A549 (cell line): ENCODE results near the gene SIN3A. TPM values are rescaled to one million over a fixed set of nuclear protein-coding genes. Genes with fewer than 3 reads are reported as not detected.
A peak's percentile ranks its signal among the peaks of the same experiment; 100 is the strongest.

ENCODE experiments used
- ATAC-seq, 2 experiments: fragments of 200-7000 bp in 1 of 2; fragments of >200 bp in 1 of 2; cut with Nextera tagmentation in 1 of 2; cut with Tn5 transposase in 1 of 2; 3 replicates each; pipeline versions ENCODE4 v1.8.0 to v1.9.1; 2018 to 2020; ENCODE audit warnings: mild to moderate bottlenecking in 1 of 2, moderate library complexity in 1 of 2
- CTCF ChIA-PET: fragments of 300-600 bp; sonication (Branson Sonifier 250); formaldehyde crosslinking; extraction: SDS; loops from one replicate; lab custom pipeline; 2021; ENCODE audit warnings: antibody characterized with exemption, inconsistent platforms; lab: Yijun Ruan, JAX
- POLR2A ChIA-PET: fragments of 350-600 bp; formaldehyde crosslinking; extraction: SDS; loops from one replicate; lab custom pipeline; 2021; ENCODE audit warnings: antibody characterized with exemption, inconsistent platforms; lab: Yijun Ruan, JAX
- DNase-seq, 2 experiments: peaks; one replicate each; pipeline versions ENCODE4 v3.0.0 to v3.0.0-alpha.2; 2011 to 2016; ENCODE audit warnings: low read depth in 1 of 2, low spot score in 1 of 2
- FAIRE-seq: peaks from 2 replicates; lab custom pipeline; 2011; peaks lifted over from hg19 to GRCh38; lab: Jason Lieb, UNC
- H3K27ac ChIP-seq, 2 experiments: fragments of >200 bp; sonication (Bioruptor Twin); formaldehyde crosslinking; 3 replicates each; pipeline ENCODE4 v1.5.1; 2016 to 2017
- H3K4me1 ChIP-seq: fragments of >200 bp; sonication (Bioruptor Twin); formaldehyde crosslinking; 3 replicates; pipeline ENCODE4 v1.6.1; 2016
- H3K4me2 ChIP-seq: fragments of >200 bp; sonication (Bioruptor Twin); formaldehyde crosslinking; 3 replicates; pipeline ENCODE4 v1.6.1; 2016
- H3K4me3 ChIP-seq: fragments of >200 bp; sonication (Bioruptor Twin); formaldehyde crosslinking; 3 replicates; pipeline ENCODE4 v1.5.1; 2016
- H3K9me3 ChIP-seq: fragments of >200 bp; sonication (Bioruptor Twin); formaldehyde crosslinking; 3 replicates; pipeline ENCODE4 v1.6.1; 2016
- ATOH8 ChIP-seq: fragments of 250-450 bp; sonication (Bioruptor Pico); IDR thresholded peaks from 2 replicates; pipeline ENCODE4 v1.5.0; 2020; ENCODE audit warnings: low read depth, mild to moderate bottlenecking, moderate library complexity
- BCL3 ChIP-seq: fragments of >200 bp; sonication (Bioruptor Twin); formaldehyde crosslinking; IDR thresholded peaks from 3 replicates; pipeline ENCODE4 v1.6.1; 2016
- BHLHE40 ChIP-seq: IDR thresholded peaks from 2 replicates; pipeline ENCODE4 v1.6.1; 2012; ENCODE audit warnings: low read depth, low read length, inconsistent platforms
- CBX2 ChIP-seq: fragments of 200-600 bp; sonication (generic); IDR thresholded peaks from 2 replicates; pipeline ENCODE4 v1.6.1; 2016; ENCODE audit warnings: low read depth, mild to moderate bottlenecking, borderline replicate concordance
- CBX8 ChIP-seq: fragments of 200-600 bp; sonication (generic); IDR thresholded peaks from 2 replicates; pipeline ENCODE4 v1.6.1; 2016
- E2F6 ChIP-seq: IDR thresholded peaks from 2 replicates; pipeline ENCODE4 v1.6.1; 2012; ENCODE audit warnings: low read depth, borderline replicate concordance
- EHMT2 ChIP-seq: fragments of 200-600 bp; sonication (generic); IDR thresholded peaks from 2 replicates; pipeline ENCODE4 v1.6.1; 2016; ENCODE audit warnings: antibody characterized with exemption, low read depth, mild to moderate bottlenecking, moderate library complexity
- EP300 ChIP-seq, 2 experiments: fragments of >200 bp; sonication (Bioruptor Twin); formaldehyde crosslinking; IDR thresholded peaks; 2 replicates in 1 of 2; 3 replicates in 1 of 2; pipeline ENCODE4 v1.6.1; 2016 to 2017
- GATA3 ChIP-seq: IDR thresholded peaks from 2 replicates; pipeline ENCODE4 v1.6.1; 2012; ENCODE audit warnings: borderline replicate concordance
- HEYL ChIP-seq: fragments of 250-450 bp; sonication (Bioruptor Pico); IDR thresholded peaks from 2 replicates; pipeline ENCODE4 v1.8.0; 2021; ENCODE audit warnings: mild to moderate bottlenecking, moderate library complexity
- HMGXB4 ChIP-seq: fragments of 250-450 bp; sonication (Bioruptor Pico); IDR thresholded peaks from 2 replicates; pipeline ENCODE4 v1.5.0; 2021; ENCODE audit warnings: mild to moderate bottlenecking, moderate library complexity, borderline replicate concordance
- HOXB13 ChIP-seq: fragments of 250-450 bp; sonication (Bioruptor Pico); IDR thresholded peaks from 2 replicates; pipeline ENCODE4 v1.5.0; 2020; ENCODE audit warnings: low read depth, mild to moderate bottlenecking, moderate library complexity
- HOXB5 ChIP-seq: fragments of 250-450 bp; sonication (Bioruptor Pico); IDR thresholded peaks from 2 replicates; pipeline ENCODE4 v1.5.0; 2020; ENCODE audit warnings: mild to moderate bottlenecking, moderate library complexity
- JUN ChIP-seq, 2 experiments: fragments of >200 bp; sonication (Bioruptor Twin); formaldehyde crosslinking; IDR thresholded peaks; 2 replicates in 1 of 2; 3 replicates in 1 of 2; pipeline ENCODE4 v1.6.1; 2016 to 2017
- JUNB ChIP-seq: fragments of >200 bp; sonication (Bioruptor Twin); formaldehyde crosslinking; IDR thresholded peaks from 2 replicates; pipeline ENCODE4 v1.6.1; 2016
- MAFK ChIP-seq: fragments of 450-650 bp; IDR thresholded peaks from 2 replicates; pipeline ENCODE4 v1.6.1; 2014; ENCODE audit not compliant: partially characterized antibody
- MAX ChIP-seq: IDR thresholded peaks from 2 replicates; pipeline ENCODE4 v1.6.1; 2012
- MAZ ChIP-seq: fragments of 150-350 bp; IDR thresholded peaks from 2 replicates; pipeline ENCODE4 v1.6.1; 2014; ENCODE audit warnings: antibody characterized with exemption, low read depth, low read length, borderline replicate concordance
- NFE2L2 ChIP-seq: fragments of 150-350 bp; conservative IDR thresholded peaks from 2 replicates; pipeline ENCODE4 v1.6.1; 2014; ENCODE audit warnings: low read length
- NPAS2 ChIP-seq: fragments of 250-450 bp; sonication (Bioruptor Pico); IDR thresholded peaks from 2 replicates; pipeline ENCODE4 v1.8.0; 2022; ENCODE audit warnings: mild to moderate bottlenecking, moderate library complexity, borderline replicate concordance
- PBX3 ChIP-seq: IDR thresholded peaks from 2 replicates; pipeline ENCODE4 v1.6.1; 2012
- POLR2A ChIP-seq: IDR thresholded peaks from 2 replicates; pipeline ENCODE4 v1.6.1; 2012; ENCODE audit warnings: mild to moderate bottlenecking, low read length
- RARB ChIP-seq: fragments of 250-450 bp; sonication (Bioruptor Pico); IDR thresholded peaks from 2 replicates; pipeline ENCODE4 v1.8.0; 2021; ENCODE audit warnings: mild to moderate bottlenecking, moderate library complexity
- RCOR1 ChIP-seq: fragments of 150-350 bp; IDR thresholded peaks from 2 replicates; pipeline ENCODE4 v1.6.1; 2014; ENCODE audit warnings: antibody characterized with exemption, low read length, low read depth
- RFX5 ChIP-seq: fragments of 450-650 bp; IDR thresholded peaks from 2 replicates; pipeline ENCODE4 v1.7.1; 2014; ENCODE audit warnings: antibody characterized with exemption, mild to moderate bottlenecking, moderate library complexity
- SREBF2 ChIP-seq: fragments of 450-650 bp; IDR thresholded peaks from 2 replicates; pipeline ENCODE4 v1.6.1; 2014; ENCODE audit warnings: mild to moderate bottlenecking, moderate library complexity
- TFCP2L1 ChIP-seq: fragments of 250-450 bp; sonication (Bioruptor Pico); IDR thresholded peaks from 2 replicates; pipeline ENCODE4 v1.5.0; 2021; ENCODE audit warnings: mild to moderate bottlenecking
- TP53 ChIP-seq: fragments of 250-450 bp; sonication (Bioruptor Pico); IDR thresholded peaks from 2 replicates; pipeline ENCODE4 v1.5.0; 2021; ENCODE audit warnings: mild to moderate bottlenecking, moderate library complexity
- USF2 ChIP-seq: fragments of 450-650 bp; IDR thresholded peaks from 2 replicates; pipeline ENCODE4 v1.6.1; 2014; ENCODE audit warnings: antibody characterized with exemption
- ZC3H11A ChIP-seq: fragments of 450-650 bp; IDR thresholded peaks from 2 replicates; pipeline ENCODE4 v1.6.1; 2014; ENCODE audit warnings: antibody characterized with exemption, mild to moderate bottlenecking
- ZNF302 ChIP-seq: fragments of 250-450 bp; sonication (Bioruptor Pico); IDR thresholded peaks from 2 replicates; pipeline ENCODE4 v1.9.0; 2021; ENCODE audit warnings: inconsistent platforms, mild to moderate bottlenecking, moderate library complexity
- ZSCAN20 ChIP-seq: fragments of 250-450 bp; sonication (Bioruptor Pico); IDR thresholded peaks from 2 replicates; pipeline ENCODE4 v1.8.0; 2022; ENCODE audit warnings: mild to moderate bottlenecking, moderate library complexity
- WGBS: methylation state at CpG from one replicate; pipeline ENCODE4 v1.1.6; 2017; ENCODE audit errors: missing lambda C conversion rate; 5-methylcytosine and 5-hydroxymethylcytosine counted together
- polyA plus RNA-seq, 4 experiments: library from polyadenylated mRNA; depleted of rRNA in 3 of 4; stranded (reverse); fragments of >200 nt; fragmentation: RNase III in 1 of 4; extraction: RNeasy Plus Mini Kit Qiagen cat#74134 plus additional on column Dnase treatment in 1 of 4; gene quantifications; 2 replicates in 3 of 4; 3 replicates in 1 of 4; pipeline ENCODE4 v1.2.3, GENCODE V29; 2011 to 2017

SIN3A gene
- polyA plus RNA-seq, 2 of the 4 experiments (the other 2 are of a cell fraction), result 35.9 to 48.7 TPM

GRCh38 chr15:75367406-75367912 lies 84.0 kb downstream of the SIN3A start:
- H3K9me3 ChIP-seq, result no peaks in the 10 kb centered on the region
- no peak overlapping the region; the same call in 2 of the 3 replicates for H3K4me3 ChIP-seq
- WGBS, result 35% methylated on average over 7 of the region's 7 CpGs
- ATAC-seq (no peak), DNase-seq (no peak), FAIRE-seq (no peak)
- H3K4me1 ChIP-seq, result peaks cover 21% of the 10 kb centered on the region
- ChIA-PET POLR2A (interaction anchor here (0.6 to 4.2 kb wide), 36 partner anchors 8 to 476 kb away, joined by 3 to 148 read pairs (median 6); partner anchors contain the start of genes COX5A, IMP3, PPCDC and PTPN9), CTCF (interaction anchor here (0.6 to 4.4 kb wide), 58 partner anchors 8 to 435 kb away, joined by 3 to 72 read pairs (median 6); partner anchors contain the start of genes IMP3, NEIL1, PTPN9 and SIN3A)
- H3K4me2 ChIP-seq, result peak overlapping the region; percentile 97
- TF ChIP-seq POLR2A, result no peak
- TF ChIP-seq JUN (IDR thresholded peaks at IDR 0.05), result no peak
- TF ChIP-seq MAZ, result no peak
- no peak for TF ChIP-seq JUNB
- TF ChIP-seq E2F6, result peak; percentile 86; the same call in 1 of the 2 replicates
- TF ChIP-seq MAX, result peak; percentile 94
- no peak for TF ChIP-seq ATOH8 (CRISPR knock-in tag)
- TF ChIP-seq HOXB13 (CRISPR knock-in tag), result no peak
- TF ChIP-seq TP53 (CRISPR knock-in tag), result peak; percentile 57; the same call in 1 of the 2 replicates
- TF ChIP-seq BHLHE40, result no peak
- peak; percentile 56; the same call in 1 of the 2 replicates for TF ChIP-seq USF2
- TF ChIP-seq HOXB5, result no peak
- TF ChIP-seq ZNF302 (CRISPR knock-in tag), result no peak
- no peak for TF ChIP-seq MAFK
- no peak for TF ChIP-seq HEYL (CRISPR knock-in tag)
- peak overlapping the region; percentile 12 to 35; a peak in 2 of 6 replicates for H3K27ac ChIP-seq

GRCh38 chr15:75367006-75367405 lies 84.5 kb downstream of the SIN3A start:
- Histone ChIP-seq H3K27ac (peak overlapping the region in 1 of 2 experiments; percentile 12; a peak in 1 of 6 replicates), H3K4me1 (peaks cover 21% of the 10 kb centered on the region), H3K4me2 (peak overlapping the region; percentile 97), H3K4me3 (no peak overlapping the region), H3K9me3 (no peaks in the 10 kb centered on the region)
- ATAC-seq (no peak), DNase-seq (no peak), FAIRE-seq (no peak)
- TF ChIP-seq RARB (CRISPR knock-in tag) (no peak), PBX3 (no peak), NPAS2 (no peak), SREBF2 (no peak), EHMT2 (no peak), USF2 (no peak), ZSCAN20 (no peak), HOXB5 (no peak), EP300 (IDR thresholded peaks at IDR 0.05) (no peak), RCOR1 (no peak), CBX8 (no peak), GATA3 (no peak), JUNB (no peak), RFX5 (no peak), HMGXB4 (CRISPR knock-in tag) (no peak), BCL3 (no peak), TFCP2L1 (CRISPR knock-in tag) (no peak), ZC3H11A (no peak), NFE2L2 (no peak), CBX2 (no peak)
- CTCF ChIA-PET, result interaction anchor here (0.6 to 4.4 kb wide), 34 partner anchors 8 to 434 kb away, joined by 3 to 72 read pairs (median 10); partner anchors contain the start of genes IMP3, NEIL1, PTPN9 and SIN3A
- POLR2A ChIA-PET, result interaction anchor here (1.0 to 4.2 kb wide), 6 partner anchors 16 to 294 kb away, joined by 3 to 148 read pairs (median 15); partner anchors contain the start of genes IMP3, SIN3A and SNUPN
